ENCODE data around the gene SLC6A11. TPM values are rescaled to one million over a fixed set of nuclear protein-coding genes. Genes with fewer than 3 reads are reported as not detected.

SLC6A11 gene
- total and polyA plus RNA-seq, 9 of the 15 experiments (the other 6 are each of a cell fraction or from before 2014, with no cell fraction given): 0.04 TPM; not detected in 8

- intact Hi-C loops (cut with micrococcal nuclease): no loop called here
- ChIA-PET POLR2A (interaction anchor here (0.6 to 1.6 kb wide), 2 partner anchors 10 to 16 kb away, joined by 3 to 4 read pairs; no protein-coding TSS in a partner anchor), CTCF (ENCODE audit: low intra/inter-chr PET ratio) (no interaction called here)
- no peak for FAIRE-seq
- no TSS peak for BruUV-seq (replicated peaks)
- H3K27me3 ChIP-seq (ENCODE audit: control insufficient read depth in 2 of 2, insufficient read depth in 2 of 2, low read length in 2 of 2): no peaks in the 10 kb centered on the region
- no peak overlapping the region for H3K4me2 ChIP-seq (ENCODE audit: insufficient read depth, low read length)
- no peak overlapping the region for H3K27ac ChIP-seq (ENCODE audit: extremely low read depth, low read depth, low read length)
- no peak overlapping the region for H3K9ac ChIP-seq (ENCODE audit: insufficient read depth in 1 of 2, low read depth in 2 of 2, low read length in 2 of 2)
- H3K79me2 ChIP-seq (ENCODE audit: control insufficient read depth, insufficient read depth, low read length): no peaks in the 10 kb centered on the region
- H3K9me3 ChIP-seq (replicated peaks; ENCODE audit: control insufficient read depth, insufficient read depth, low read depth, low read length): no peaks in the 10 kb centered on the region
- H3K4me1 ChIP-seq (replicated peaks in 1 of 2; ENCODE audit: control insufficient read depth in 2 of 2, insufficient read depth in 2 of 2, low read length in 2 of 2): no peaks in the 10 kb centered on the region
- H3K36me3 ChIP-seq (ENCODE audit: control insufficient read depth, insufficient read depth, low read length): no peaks in the 10 kb centered on the region
- ATAC-seq: no peak
- H3K4me3 ChIP-seq: no peak overlapping the region
- no peaks in the 10 kb centered on the region for H3K9me1 ChIP-seq (ENCODE audit: control insufficient read depth, insufficient read depth, low read length)
- DNase-seq (ENCODE audit: extremely low read depth in 1 of 4, low spot score in 3 of 4): no peak
- 2% methylated on average over 13 of the region's 13 CpGs for WGBS (ENCODE audit: insufficient coverage, low coverage, missing lambda C conversion rate)
- H4K20me1 ChIP-seq (replicated peaks; ENCODE audit: control insufficient read depth, insufficient read depth, low read length): no peaks in the 10 kb centered on the region
- in situ Hi-C loops (cut with MboI): no loop called here
- no peak overlapping the region for H2AFZ ChIP-seq (ENCODE audit: low read depth, low read length)
- TF ChIP-seq CREB3L1 (IDR thresholded peaks at IDR 0.05; ENCODE audit: borderline replicate concordance, low read depth) (no peak), PRPF4 (IDR thresholded peaks at IDR 0.05; ENCODE audit: insufficient read depth, low read depth, low read length, poor library complexity, severe bottlenecking) (no peak), MAFF (IDR thresholded peaks at IDR 0.05; ENCODE audit: low read length) (no peak), ESRRB (CRISPR knock-in tag; IDR thresholded peaks at IDR 0.05; ENCODE audit: borderline replicate concordance) (no peak), ZNF583 (CRISPR knock-in tag; IDR thresholded peaks at IDR 0.05) (no peak), POLR2AphosphoS2 (IDR thresholded peaks at IDR 0.05; ENCODE audit: low read length) (no peak), HNRNPLL (IDR thresholded peaks at IDR 0.05; ENCODE audit: low read depth, low read length, poor library complexity, severe bottlenecking) (no peak), TCF7 (IDR thresholded peaks at IDR 0.05; ENCODE audit: borderline replicate concordance) (no peak), CREB1 (IDR thresholded peaks at IDR 0.05) (no peak), CREB1 (CRISPR knock-in tag; IDR thresholded peaks at IDR 0.05) (no peak), ZBTB8A (IDR thresholded peaks at IDR 0.05; ENCODE audit: partially characterized antibody) (no peak), CXXC5 (CRISPR knock-in tag; IDR thresholded peaks at IDR 0.05) (no peak)
- TF ChIP-seq, protein P1, sequence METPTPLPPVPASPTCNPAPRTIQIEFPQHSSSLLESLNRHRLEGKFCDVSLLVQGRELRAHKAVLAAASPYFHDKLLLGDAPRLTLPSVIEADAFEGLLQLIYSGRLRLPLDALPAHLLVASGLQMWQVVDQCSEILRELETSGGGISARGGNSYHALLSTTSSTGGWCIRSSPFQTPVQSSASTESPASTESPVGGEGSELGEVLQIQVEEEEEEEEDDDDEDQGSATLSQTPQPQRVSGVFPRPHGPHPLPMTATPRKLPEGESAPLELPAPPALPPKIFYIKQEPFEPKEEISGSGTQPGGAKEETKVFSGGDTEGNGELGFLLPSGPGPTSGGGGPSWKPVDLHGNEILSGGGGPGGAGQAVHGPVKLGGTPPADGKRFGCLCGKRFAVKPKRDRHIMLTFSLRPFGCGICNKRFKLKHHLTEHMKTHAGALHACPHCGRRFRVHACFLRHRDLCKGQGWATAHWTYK (CRISPR knock-in tag; IDR thresholded peaks at IDR 0.05): no peak
- TF ChIP-seq, protein P2, sequence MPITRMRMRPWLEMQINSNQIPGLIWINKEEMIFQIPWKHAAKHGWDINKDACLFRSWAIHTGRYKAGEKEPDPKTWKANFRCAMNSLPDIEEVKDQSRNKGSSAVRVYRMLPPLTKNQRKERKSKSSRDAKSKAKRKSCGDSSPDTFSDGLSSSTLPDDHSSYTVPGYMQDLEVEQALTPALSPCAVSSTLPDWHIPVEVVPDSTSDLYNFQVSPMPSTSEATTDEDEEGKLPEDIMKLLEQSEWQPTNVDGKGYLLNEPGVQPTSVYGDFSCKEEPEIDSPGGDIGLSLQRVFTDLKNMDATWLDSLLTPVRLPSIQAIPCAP (CRISPR knock-in tag; IDR thresholded peaks at IDR 0.05; ENCODE audit: borderline replicate concordance): no peak
- TF ChIP-seq, protein P3, sequence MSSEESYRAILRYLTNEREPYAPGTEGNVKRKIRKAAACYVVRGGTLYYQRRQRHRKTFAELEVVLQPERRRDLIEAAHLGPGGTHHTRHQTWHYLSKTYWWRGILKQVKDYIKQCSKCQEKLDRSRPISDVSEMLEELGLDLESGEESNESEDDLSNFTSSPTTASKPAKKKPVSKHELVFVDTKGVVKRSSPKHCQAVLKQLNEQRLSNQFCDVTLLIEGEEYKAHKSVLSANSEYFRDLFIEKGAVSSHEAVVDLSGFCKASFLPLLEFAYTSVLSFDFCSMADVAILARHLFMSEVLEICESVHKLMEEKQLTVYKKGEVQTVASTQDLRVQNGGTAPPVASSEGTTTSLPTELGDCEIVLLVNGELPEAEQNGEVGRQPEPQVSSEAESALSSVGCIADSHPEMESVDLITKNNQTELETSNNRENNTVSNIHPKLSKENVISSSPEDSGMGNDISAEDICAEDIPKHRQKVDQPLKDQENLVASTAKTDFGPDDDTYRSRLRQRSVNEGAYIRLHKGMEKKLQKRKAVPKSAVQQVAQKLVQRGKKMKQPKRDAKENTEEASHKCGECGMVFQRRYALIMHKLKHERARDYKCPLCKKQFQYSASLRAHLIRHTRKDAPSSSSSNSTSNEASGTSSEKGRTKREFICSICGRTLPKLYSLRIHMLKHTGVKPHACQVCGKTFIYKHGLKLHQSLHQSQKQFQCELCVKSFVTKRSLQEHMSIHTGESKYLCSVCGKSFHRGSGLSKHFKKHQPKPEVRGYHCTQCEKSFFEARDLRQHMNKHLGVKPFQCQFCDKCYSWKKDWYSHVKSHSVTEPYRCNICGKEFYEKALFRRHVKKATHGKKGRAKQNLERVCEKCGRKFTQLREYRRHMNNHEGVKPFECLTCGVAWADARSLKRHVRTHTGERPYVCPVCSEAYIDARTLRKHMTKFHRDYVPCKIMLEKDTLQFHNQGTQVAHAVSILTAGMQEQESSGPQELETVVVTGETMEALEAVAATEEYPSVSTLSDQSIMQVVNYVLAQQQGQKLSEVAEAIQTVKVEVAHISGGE (CRISPR knock-in tag; IDR thresholded peaks at IDR 0.05): no peak
Observed at GRCh38 chr3:10901296-10901945, 85.4 kb downstream of the SLC6A11 start.

All from K562 (cell line).